GM12801 (cell line): ENCODE data around the gene UBE2L5.

Experiments
- CTCF ChIP-seq: IDR thresholded peaks from one replicate; pipeline ENCODE4 v1.5.1; 2011; ENCODE audit warnings: control low read depth; ENCODE audit not compliant: insufficient read length; ENCODE audit errors: extremely low read depth

Gene UBE2L5

GRCh38 chr13:30431269-30431940 is 9.1 kb downstream of the UBE2L5 start:
- no peak for TF ChIP-seq CTCF

DNA sequence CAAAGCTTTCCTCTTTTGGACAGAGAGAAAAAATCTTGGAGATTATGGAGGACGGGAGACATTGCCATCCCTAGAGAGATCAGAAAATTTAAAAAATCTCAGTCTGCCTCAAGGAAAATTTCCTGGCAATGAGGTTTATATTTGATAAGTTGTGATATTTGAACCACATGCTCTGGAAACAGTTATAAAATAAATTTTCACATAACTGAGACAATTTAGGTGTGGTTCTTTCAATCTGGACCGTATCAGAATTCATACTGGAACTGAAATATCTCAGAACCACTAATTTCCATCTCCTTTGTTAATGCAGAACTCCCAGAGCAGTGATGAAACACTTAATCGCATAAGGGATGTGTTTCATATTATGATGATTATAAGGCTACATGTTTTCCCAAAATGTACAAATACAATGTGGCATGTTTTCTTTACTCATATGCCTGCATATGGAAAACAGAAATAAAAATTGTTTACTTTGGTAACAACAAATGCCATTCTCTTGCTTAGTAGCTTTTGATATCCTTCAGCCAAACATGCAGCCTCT is 13.7 kb downstream of the UBE2L5 start:
- TF ChIP-seq CTCF: no peak

DNA sequence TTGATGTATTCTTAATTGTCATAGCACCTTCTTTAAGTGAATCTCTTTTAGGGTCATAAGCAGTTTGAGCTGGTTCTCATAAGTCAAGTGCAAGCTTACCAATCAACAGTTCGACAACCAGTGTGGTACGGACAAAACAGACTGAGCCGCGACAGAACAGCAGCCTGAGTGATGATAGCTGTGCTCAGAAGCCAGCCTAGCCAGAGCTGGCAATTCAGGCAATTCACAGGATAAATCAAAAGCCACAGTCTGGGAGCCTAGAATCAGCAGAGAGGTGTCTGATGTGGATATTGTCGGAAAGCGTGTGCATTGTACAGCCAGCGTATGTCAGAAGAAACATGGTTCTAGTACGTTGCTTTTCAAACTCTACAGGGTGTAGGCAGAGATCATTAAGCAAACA is 14.9 kb downstream of the UBE2L5 start:
- TF ChIP-seq CTCF: no peak

GRCh38 chr13:30438286-30438685 is 16.0 kb downstream of the UBE2L5 start:
- TF ChIP-seq CTCF: no peak

DNA sequence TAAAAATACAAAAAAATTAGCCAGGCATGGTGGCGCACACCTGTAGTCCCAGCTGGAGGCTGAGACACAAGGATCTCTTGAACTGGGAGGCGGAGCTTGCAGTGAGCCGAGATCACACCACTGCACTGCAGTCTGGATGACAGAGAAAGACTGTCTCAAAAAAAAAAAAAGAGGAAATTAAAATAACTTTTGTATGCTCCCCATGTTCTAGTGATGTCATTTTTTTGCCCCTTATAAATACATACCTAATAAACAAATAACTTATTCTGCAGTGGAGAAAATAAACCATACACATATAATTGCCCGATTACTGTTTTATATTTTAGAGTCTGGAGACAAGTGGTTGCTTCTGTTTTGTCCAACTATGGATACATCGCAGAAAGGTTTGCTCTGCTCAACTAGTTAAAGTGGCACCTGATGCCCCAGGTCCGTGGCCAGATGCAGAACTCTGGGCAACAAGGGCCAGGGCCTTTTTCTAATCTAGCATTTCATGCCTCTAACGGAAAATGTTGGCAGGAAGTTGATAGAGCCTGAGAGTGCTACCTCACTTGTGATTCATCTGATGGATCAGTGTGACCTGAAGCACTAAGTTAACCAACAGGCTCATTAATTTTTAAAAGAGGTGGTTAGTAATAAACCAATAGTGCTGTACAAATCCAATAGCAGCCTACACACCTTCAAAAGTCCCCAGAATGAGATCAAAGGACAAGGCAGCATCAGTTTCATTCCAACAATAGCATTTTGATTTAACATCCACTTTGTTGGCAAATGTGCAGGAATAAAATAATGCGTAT is 18.8 kb downstream of the UBE2L5 start:
- TF ChIP-seq CTCF: no peak

- TF ChIP-seq CTCF: no peak
Observed at GRCh38 chr13:30442926-30443325, 20.6 kb downstream of the UBE2L5 start.

- no peak for TF ChIP-seq CTCF
Observed at GRCh38 chr13:30443957-30444404, 21.7 kb downstream of the UBE2L5 start.
